HepG2 (cell line): ENCODE measurements around the gene PEX11B. TPM values are rescaled to one million over a fixed set of nuclear protein-coding genes. Genes with fewer than 3 reads are reported as not detected.

Experiments used
- AKAP8 ChIP-seq: sonication (generic); formaldehyde crosslinking; IDR thresholded peaks from 2 replicates; pipeline ENCODE4 v1.5.1; 2020; ENCODE audit warnings: mild to moderate bottlenecking, missing genetic modification reagents
- FOXP4 ChIP-seq: sonication (generic); formaldehyde crosslinking; IDR thresholded peaks from 2 replicates; pipeline ENCODE4 v1.4.0; 2020; ENCODE audit warnings: missing genetic modification reagents
- KLF13 ChIP-seq: sonication (generic); formaldehyde crosslinking; IDR thresholded peaks from 2 replicates; pipeline ENCODE4 v1.4.0; 2020; ENCODE audit warnings: mild to moderate bottlenecking, missing genetic modification reagents
- KMT2B ChIP-seq: IDR thresholded peaks from 2 replicates; pipeline ENCODE4 v1.6.1; 2016; ENCODE audit warnings: missing genetic modification reagents, missing compliant biosample characterization
- NR1H2 ChIP-seq: sonication (generic); formaldehyde crosslinking; IDR thresholded peaks from 2 replicates; pipeline ENCODE4 v1.8.1; 2022; ENCODE audit warnings: low read depth, missing genetic modification reagents, borderline replicate concordance
- PITX1 ChIP-seq: sonication (generic); formaldehyde crosslinking; IDR thresholded peaks from 2 replicates; pipeline ENCODE4 v1.5.1; 2020; ENCODE audit warnings: mild to moderate bottlenecking, missing genetic modification reagents
- SETDB1 ChIP-seq: sonication (generic); formaldehyde crosslinking; IDR thresholded peaks from 2 replicates; pipeline ENCODE4 v1.5.1; 2020; ENCODE audit warnings: missing genetic modification reagents, mild to moderate bottlenecking, borderline replicate concordance
- ZKSCAN5 ChIP-seq: sonication (generic); formaldehyde crosslinking; IDR thresholded peaks from 2 replicates; pipeline ENCODE4 v1.5.1; 2020; ENCODE audit warnings: mild to moderate bottlenecking, missing genetic modification reagents
- ZNF234 ChIP-seq: sonication (generic); formaldehyde crosslinking; conservative IDR thresholded peaks from 2 replicates; pipeline ENCODE4 v1.5.1; 2020; ENCODE audit warnings: mild to moderate bottlenecking, missing genetic modification reagents
- ZNF329 ChIP-seq: sonication (generic); formaldehyde crosslinking; IDR thresholded peaks from 2 replicates; pipeline ENCODE4 v1.9.0; 2021; ENCODE audit warnings: low read depth, mild to moderate bottlenecking, missing genetic modification reagents
- ZNF501 ChIP-seq: sonication (generic); formaldehyde crosslinking; IDR thresholded peaks from 2 replicates; pipeline ENCODE4 v1.5.1; 2020; ENCODE audit warnings: mild to moderate bottlenecking, moderate library complexity, missing genetic modification reagents
- ZNF761 ChIP-seq: sonication (generic); formaldehyde crosslinking; conservative IDR thresholded peaks from 2 replicates; pipeline ENCODE4 v1.4.0; 2020; ENCODE audit warnings: mild to moderate bottlenecking, missing genetic modification reagents
- ZNF773 ChIP-seq: sonication (generic); formaldehyde crosslinking; IDR thresholded peaks from 2 replicates; pipeline ENCODE4 v1.4.0; 2020; ENCODE audit warnings: missing genetic modification reagents, borderline replicate concordance
- ZSCAN9 ChIP-seq: IDR thresholded peaks from 2 replicates; pipeline ENCODE4 v1.6.1; 2016; ENCODE audit warnings: borderline replicate concordance
- polyA plus RNA-seq, 8 experiments: library from polyadenylated mRNA; depleted of rRNA in 3 of 8; stranded (reverse) in 7 of 8; unstranded in 1 of 8; fragments of >200 nt; fragmentation: Illumina TruSeq in 4 of 8; extraction: Trizol in 4 of 8; gene quantifications; 2 replicates each; pipeline versions ENCODE4 v1.2.1 to v1.2.3, GENCODE V29; 2011 to 2016; ENCODE audit warnings: low read depth in 4 of 8, missing spikeins in 1 of 8, mixed read lengths in 1 of 8; ENCODE audit not compliant: insufficient read depth in 1 of 8
- total RNA-seq, 5 experiments: library from RNA; depleted of rRNA; stranded (reverse); fragments of >200 nt; fragmentation: Illumina TruSeq; extraction: Trizol; gene quantifications; 2 replicates each; pipeline ENCODE4 v1.2.3, GENCODE V29; 2016; ENCODE audit warnings: low read depth in 1 of 5
- TF ChIP-seq, protein P1 (sequence below): sonication (generic); formaldehyde crosslinking; IDR thresholded peaks from 2 replicates; pipeline ENCODE4 v1.4.0; 2020; ENCODE audit warnings: mild to moderate bottlenecking, missing genetic modification reagents
- TF ChIP-seq, protein P2 (sequence below): sonication (generic); formaldehyde crosslinking; IDR thresholded peaks from 2 replicates; pipeline ENCODE4 v1.5.0; 2020; ENCODE audit warnings: missing genetic modification reagents
- TF ChIP-seq, protein P3 (sequence below): sonication (generic); IDR thresholded peaks from 2 replicates; pipeline ENCODE4 v1.6.1; 2016; ENCODE audit warnings: low read depth, borderline replicate concordance

PEX11B gene
- total and polyA plus RNA-seq, 2 of the 13 experiments (the other 11 are each of a cell fraction or from before 2014, with no cell fraction given): 21.6 to 48.4 TPM

- TF ChIP-seq, protein P1, sequence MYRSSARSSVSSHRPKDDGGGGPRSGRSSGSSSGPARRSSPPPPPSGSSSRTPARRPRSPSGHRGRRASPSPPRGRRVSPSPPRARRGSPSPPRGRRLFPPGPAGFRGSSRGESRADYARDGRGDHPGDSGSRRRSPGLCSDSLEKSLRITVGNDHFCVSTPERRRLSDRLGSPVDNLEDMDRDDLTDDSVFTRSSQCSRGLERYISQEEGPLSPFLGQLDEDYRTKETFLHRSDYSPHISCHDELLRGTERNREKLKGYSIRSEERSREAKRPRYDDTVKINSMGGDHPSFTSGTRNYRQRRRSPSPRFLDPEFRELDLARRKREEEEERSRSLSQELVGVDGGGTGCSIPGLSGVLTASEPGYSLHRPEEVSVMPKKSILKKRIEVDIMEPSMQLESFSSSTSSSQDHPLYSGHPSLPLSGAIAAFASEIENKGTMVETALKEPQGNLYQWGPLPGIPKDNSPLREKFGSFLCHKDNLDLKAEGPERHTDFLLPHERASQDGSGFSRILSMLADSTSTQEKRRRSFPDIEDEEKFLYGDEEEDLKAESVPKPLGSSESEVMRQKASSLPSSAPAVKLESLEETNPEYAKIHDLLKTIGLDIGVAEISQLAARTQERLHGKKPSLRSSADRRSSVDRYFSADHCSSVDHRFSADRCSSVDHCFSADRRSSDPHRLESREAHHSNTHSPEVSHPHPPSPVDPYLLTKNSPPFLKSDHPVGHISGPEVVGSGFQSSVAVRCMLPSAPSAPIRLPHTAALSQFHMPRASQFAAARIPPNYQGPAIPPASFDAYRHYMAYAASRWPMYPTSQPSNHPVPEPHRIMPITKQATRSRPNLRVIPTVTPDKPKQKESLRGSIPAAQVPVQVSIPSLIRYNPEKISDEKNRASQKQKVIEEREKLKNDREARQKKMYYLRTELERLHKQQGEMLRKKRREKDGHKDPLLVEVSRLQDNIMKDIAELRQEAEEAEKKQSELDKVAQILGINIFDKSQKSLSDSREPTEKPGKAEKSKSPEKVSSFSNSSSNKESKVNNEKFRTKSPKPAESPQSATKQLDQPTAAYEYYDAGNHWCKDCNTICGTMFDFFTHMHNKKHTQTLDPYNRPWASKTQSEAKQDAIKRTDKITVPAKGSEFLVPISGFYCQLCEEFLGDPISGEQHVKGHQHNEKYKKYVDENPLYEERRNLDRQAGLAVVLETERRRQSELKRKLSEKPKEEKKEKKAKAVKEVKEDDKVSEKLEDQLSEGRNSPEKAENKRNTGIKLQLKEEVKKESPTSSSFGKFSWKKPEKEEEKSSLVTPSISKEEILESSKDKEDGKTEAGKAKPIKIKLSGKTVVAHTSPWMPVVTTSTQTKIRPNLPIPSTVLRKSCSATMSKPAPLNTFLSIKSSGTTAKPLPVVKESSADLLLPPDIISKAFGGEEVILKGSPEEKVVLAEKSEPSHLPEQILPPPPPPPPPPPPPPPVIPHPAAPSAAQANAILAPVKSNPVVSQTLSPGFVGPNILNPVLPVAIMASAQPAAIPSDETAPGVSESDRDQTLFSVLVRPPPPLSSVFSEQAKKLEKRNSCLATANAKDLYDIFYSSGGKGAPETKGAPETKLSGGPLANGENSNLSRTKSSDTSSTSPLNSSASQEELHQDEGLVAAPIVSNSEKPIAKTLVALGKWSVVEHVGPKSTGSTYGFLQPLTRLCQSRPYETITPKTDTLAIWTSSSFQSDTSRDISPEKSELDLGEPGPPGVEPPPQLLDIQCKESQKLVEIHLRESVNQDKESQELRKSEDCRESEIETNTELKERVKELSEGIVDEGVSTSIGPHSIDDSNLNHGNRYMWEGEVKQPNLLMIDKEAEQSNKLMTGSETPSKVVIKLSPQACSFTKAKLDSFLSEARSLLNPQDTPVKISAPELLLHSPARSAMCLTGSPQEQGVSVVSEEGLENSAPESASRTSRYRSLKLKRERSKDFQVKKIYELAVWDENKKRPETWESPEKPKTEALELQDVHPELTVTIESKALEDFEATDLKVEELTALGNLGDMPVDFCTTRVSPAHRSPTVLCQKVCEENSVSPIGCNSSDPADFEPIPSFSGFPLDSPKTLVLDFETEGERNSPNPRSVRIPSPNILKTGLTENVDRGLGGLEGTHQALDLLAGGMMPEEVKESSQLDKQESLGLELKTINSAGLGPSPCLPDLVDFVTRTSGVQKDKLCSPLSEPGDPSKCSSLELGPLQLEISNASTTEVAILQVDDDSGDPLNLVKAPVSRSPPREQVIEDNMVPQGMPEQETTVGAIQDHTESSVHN (CRISPR knock-in tag): no peak
- TF ChIP-seq SETDB1 (CRISPR knock-in tag) (no peak), ZNF773 (CRISPR knock-in tag) (no peak), KMT2B (CRISPR knock-in tag) (0 out of 2 replicates have a peak, but pooled peaks have one; percentile 64), ZNF329 (CRISPR knock-in tag) (no peak), ZKSCAN5 (CRISPR knock-in tag) (peak; percentile 25; the same call in 1 of the 2 replicates), FOXP4 (CRISPR knock-in tag) (peak; percentile 83), ZNF761 (CRISPR knock-in tag) (no peak), NR1H2 (CRISPR knock-in tag) (no peak), PITX1 (peak; percentile 50; the same call in 1 of the 2 replicates), AKAP8 (no peak), KLF13 (CRISPR knock-in tag) (no peak), ZNF501 (peak; percentile 89), ZNF234 (no peak), ZSCAN9 (peak; percentile 84)
- TF ChIP-seq, protein P2, sequence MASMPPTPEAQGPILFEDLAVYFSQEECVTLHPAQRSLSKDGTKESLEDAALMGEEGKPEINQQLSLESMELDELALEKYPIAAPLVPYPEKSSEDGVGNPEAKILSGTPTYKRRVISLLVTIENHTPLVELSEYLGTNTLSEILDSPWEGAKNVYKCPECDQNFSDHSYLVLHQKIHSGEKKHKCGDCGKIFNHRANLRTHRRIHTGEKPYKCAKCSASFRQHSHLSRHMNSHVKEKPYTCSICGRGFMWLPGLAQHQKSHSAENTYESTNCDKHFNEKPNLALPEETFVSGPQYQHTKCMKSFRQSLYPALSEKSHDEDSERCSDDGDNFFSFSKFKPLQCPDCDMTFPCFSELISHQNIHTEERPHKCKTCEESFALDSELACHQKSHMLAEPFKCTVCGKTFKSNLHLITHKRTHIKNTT (CRISPR knock-in tag): no peak
- TF ChIP-seq, protein P3, sequence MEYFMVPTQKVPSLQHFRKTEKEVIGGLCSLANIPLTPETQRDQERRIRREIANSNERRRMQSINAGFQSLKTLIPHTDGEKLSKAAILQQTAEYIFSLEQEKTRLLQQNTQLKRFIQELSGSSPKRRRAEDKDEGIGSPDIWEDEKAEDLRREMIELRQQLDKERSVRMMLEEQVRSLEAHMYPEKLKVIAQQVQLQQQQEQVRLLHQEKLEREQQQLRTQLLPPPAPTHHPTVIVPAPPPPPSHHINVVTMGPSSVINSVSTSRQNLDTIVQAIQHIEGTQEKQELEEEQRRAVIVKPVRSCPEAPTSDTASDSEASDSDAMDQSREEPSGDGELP: peak; percentile 57; the same call in 1 of the 2 replicates
Observed at GRCh38 chr1:145891587-145892485, 26.7 kb downstream of the PEX11B start (continued).
